SH-SY5Y (cell line): ENCODE data around the gene MGAT1.

Experiments
- GATA2 ChIP-seq: IDR thresholded peaks from 2 replicates; pipeline ENCODE4 v1.6.1; 2011; ENCODE audit warnings: mild to moderate bottlenecking, low read depth, low read length
- GATA3 ChIP-seq: IDR thresholded peaks from 2 replicates; pipeline ENCODE4 v1.6.1; 2011; ENCODE audit warnings: low read depth, mild to moderate bottlenecking, low read length, moderate library complexity

- TF ChIP-seq GATA2 (no peak), GATA3 (no peak)
Measured at GRCh38 chr5:180810959-180811622, 8.5 kb upstream of the MGAT1 start.
